HS-27A (cell line): ENCODE results near the gene MPST.

ENCODE experiments used
- DNase-seq: peaks from one replicate; pipeline ENCODE4 v3.0.0-alpha.2; 2012; ENCODE audit warnings: low read depth, missing footprints

The MPST gene

GRCh38 chr22:37022483-37023337 is 3.2 kb downstream of the MPST start:
- no peak for DNase-seq

GRCh38 chr22:37023743-37024338 is 4.3 kb downstream of the MPST start:
- DNase-seq, result no peak

- DNase-seq, result no peak
These were observed 5.0 kb downstream of the MPST start for GRCh38 chr22:37024339-37025157.

GRCh38 chr22:37025500-37026070 is 6.0 kb downstream of the MPST start:
- DNase-seq, result no peak

GRCh38 chr22:37026325-37026724 is 6.8 kb downstream of the MPST start:
- DNase-seq, result no peak

- no peak for DNase-seq
These were observed 8.0 kb downstream of the MPST start for GRCh38 chr22:37027556-37027955.

- no peak for DNase-seq
These were observed 9.4 kb downstream of the MPST start for GRCh38 chr22:37028692-37029674.

- no peak for DNase-seq
These were observed 11.2 kb downstream of the MPST start for GRCh38 chr22:37030560-37031281.

- no peak for DNase-seq
These were observed 12.6 kb downstream of the MPST start for GRCh38 chr22:37032134-37032534.

GRCh38 chr22:37032535-37033460 is 13.3 kb downstream of the MPST start:
- no peak for DNase-seq

- no peak for DNase-seq
These were observed 14.3 kb downstream of the MPST start for GRCh38 chr22:37033605-37034430.

GRCh38 chr22:37036655-37037377 is 17.3 kb downstream of the MPST start:
- DNase-seq, result no peak

GRCh38 chr22:37037669-37038068 is 18.1 kb downstream of the MPST start:
- DNase-seq, result no peak

GRCh38 chr22:37039466-37039865 is 19.9 kb downstream of the MPST start:
- DNase-seq, result no peak

- no peak for DNase-seq
These were observed 23.8 kb downstream of the MPST start for GRCh38 chr22:37043209-37043827.

GRCh38 chr22:37043828-37044538 is 24.4 kb downstream of the MPST start:
- no peak for DNase-seq
